ENCODE results near the gene NBEAL2. TPM values are rescaled to one million over a fixed set of nuclear protein-coding genes. Genes with fewer than 3 reads are reported as not detected.

NBEAL2 gene
- polyA plus RNA-seq, 1 donor from 2014 or later, result 6.7 TPM

- Mint-ChIP-seq H3K9me3 (no peaks in the 10 kb centered on the region), H3K4me3 (peak overlapping the region in 2 of 4 donors; percentile 65 to 85), H3K36me3 (peaks cover 4% of the 10 kb centered on the region), H3K27me3 (no peaks in the 10 kb centered on the region), H3K4me1 (peaks cover 49 to 75% (median 65%) of the 10 kb centered on the region in 3 donors), H3K27ac (peak overlapping the region; percentile 23 to 89 (median 76))
Measured at GRCh38 chr3:46966811-46967210, 12.7 kb upstream of the NBEAL2 start.

- H3K9me3 Mint-ChIP-seq, result no peaks in the 10 kb centered on the region
- peak overlapping the region in 3 of 4 donors; percentile 40 to 52 (median 51) for H3K4me3 Mint-ChIP-seq
- no peaks in the 10 kb centered on the region for H3K27me3 Mint-ChIP-seq
Measured at GRCh38 chr3:46968783-46969428, 10.6 kb upstream of the NBEAL2 start.

GRCh38 chr3:46970391-46971091 lies 8.9 kb upstream of the NBEAL2 start:
- Mint-ChIP-seq H3K27ac (peak overlapping the region; percentile 5 to 67 (median 11)), H3K4me3 (peak overlapping the region in 3 of 4 donors; percentile 86 to 94 (median 89)), H3K27me3 (no peaks in the 10 kb centered on the region), H3K36me3 (peaks cover 9% of the 10 kb centered on the region), H3K9me3 (no peaks in the 10 kb centered on the region), H3K4me1 (peaks cover 56 to 83% (median 81%) of the 10 kb centered on the region in 3 donors)

More at GRCh38 chr3:46968783-46969428, 10.6 kb upstream of the NBEAL2 start:
- H3K4me1 Mint-ChIP-seq, result peaks cover 52 to 80% (median 77%) of the 10 kb centered on the region in 3 donors
- H3K36me3 Mint-ChIP-seq, result peaks cover 9% of the 10 kb centered on the region
- peak overlapping the region in 1 of 3 donors; percentile 57 for H3K27ac Mint-ChIP-seq

- no peaks in the 10 kb centered on the region for H3K9me3 Mint-ChIP-seq
- H3K36me3 Mint-ChIP-seq, result peaks cover 9% of the 10 kb centered on the region
- H3K4me1 Mint-ChIP-seq, result peaks cover 50 to 79% (median 76%) of the 10 kb centered on the region in 3 donors
- no peaks in the 10 kb centered on the region for H3K27me3 Mint-ChIP-seq
- H3K27ac Mint-ChIP-seq, result peak overlapping the region; percentile 23 to 91 (median 88)
- H3K4me3 Mint-ChIP-seq, result peak overlapping the region; percentile 22 to 94 (median 88)
Measured at GRCh38 chr3:46971151-46971550, 8.3 kb upstream of the NBEAL2 start.

- no peaks in the 10 kb centered on the region for H3K9me3 Mint-ChIP-seq
- H3K27ac Mint-ChIP-seq, result peak overlapping the region; percentile 23 to 91 (median 88)
- no peaks in the 10 kb centered on the region for H3K27me3 Mint-ChIP-seq
- peaks cover 49 to 75% (median 73%) of the 10 kb centered on the region in 3 donors for H3K4me1 Mint-ChIP-seq
- H3K36me3 Mint-ChIP-seq, result peaks cover 9% of the 10 kb centered on the region
- peak overlapping the region; percentile 22 to 94 (median 88) for H3K4me3 Mint-ChIP-seq
Measured at GRCh38 chr3:46971742-46972141, 7.7 kb upstream of the NBEAL2 start.

GRCh38 chr3:46972396-46972795 lies 7.1 kb upstream of the NBEAL2 start:
- peaks cover 9% of the 10 kb centered on the region for H3K36me3 Mint-ChIP-seq
- no peaks in the 10 kb centered on the region for H3K27me3 Mint-ChIP-seq
- peaks cover 46 to 73% (median 71%) of the 10 kb centered on the region in 3 donors for H3K4me1 Mint-ChIP-seq
- no peaks in the 10 kb centered on the region for H3K9me3 Mint-ChIP-seq
- peak overlapping the region; percentile 59 to 94 (median 88) for H3K4me3 Mint-ChIP-seq
- peak overlapping the region; percentile 23 to 91 (median 88) for H3K27ac Mint-ChIP-seq

GRCh38 chr3:46974421-46975171 lies 4.9 kb upstream of the NBEAL2 start:
- peaks cover 52 to 62% (median 62%) of the 10 kb centered on the region in 3 donors for H3K4me1 Mint-ChIP-seq
- H3K4me3 Mint-ChIP-seq, result peak overlapping the region; percentile 97 to 100 (median 100)
- H3K27ac Mint-ChIP-seq, result peak overlapping the region; percentile 66 to 99 (median 83)
- no peaks in the 10 kb centered on the region for H3K27me3 Mint-ChIP-seq
- no peaks in the 10 kb centered on the region for H3K9me3 Mint-ChIP-seq
- H3K36me3 Mint-ChIP-seq, result peaks cover 7% of the 10 kb centered on the region

GRCh38 chr3:46976326-46977190 lies 2.9 kb upstream of the NBEAL2 start, which contains the start of gene CCDC12:
CCDC12 (minus strand) TSS chr3:46976745; CDS start chr3:46976732, 13 bp downstream.
- H3K27ac Mint-ChIP-seq, result peak within 1 kb of the TSS; percentile 96 to 99 (median 99)
- no peaks in the 10 kb centered on the region for H3K27me3 Mint-ChIP-seq
- H3K36me3 Mint-ChIP-seq, result peaks cover 7% of the 10 kb centered on the region
- H3K4me1 Mint-ChIP-seq, result peaks cover 45 to 52% (median 48%) of the 10 kb centered on the region in 3 donors
- H3K9me3 Mint-ChIP-seq, result no peaks in the 10 kb centered on the region
- peak within 1 kb of the TSS; percentile 97 to 100 (median 100) for H3K4me3 Mint-ChIP-seq

- Mint-ChIP-seq H3K9me3 (no peaks in the 10 kb centered on the region), H3K27me3 (no peaks in the 10 kb centered on the region), H3K4me3 (peak overlapping the region; percentile 82 to 99 (median 90)), H3K27ac (peak overlapping the region in 2 of 3 donors; percentile 96 to 99), H3K36me3 (no peaks in the 10 kb centered on the region), H3K4me1 (peaks cover 41 to 45% (median 43%) of the 10 kb centered on the region in 3 donors)
Measured at GRCh38 chr3:46977811-46978195, 1.7 kb upstream of the NBEAL2 start.

- no peaks in the 10 kb centered on the region for H3K36me3 Mint-ChIP-seq
- H3K9me3 Mint-ChIP-seq, result no peaks in the 10 kb centered on the region
- no peaks in the 10 kb centered on the region for H3K27me3 Mint-ChIP-seq
- peak overlapping the region; percentile 84 to 99 (median 91) for H3K27ac Mint-ChIP-seq
- peak overlapping the region in 3 of 4 donors; percentile 90 to 97 (median 92) for H3K4me3 Mint-ChIP-seq
- H3K4me1 Mint-ChIP-seq, result peaks cover 41 to 44% (median 43%) of the 10 kb centered on the region in 3 donors
Measured at GRCh38 chr3:46978381-46978780, 1.1 kb upstream of the NBEAL2 start.

GRCh38 chr3:46979958-46980497 lies 562 bp downstream of the NBEAL2 start:
- no peaks in the 10 kb centered on the region for H3K36me3 Mint-ChIP-seq
- H3K9me3 Mint-ChIP-seq, result no peaks in the 10 kb centered on the region
- H3K4me3 Mint-ChIP-seq, result peak overlapping the region; percentile 83 to 98 (median 89)
- H3K27ac Mint-ChIP-seq, result peak overlapping the region in 1 of 3 donors; percentile 83
- H3K27me3 Mint-ChIP-seq, result no peaks in the 10 kb centered on the region
- H3K4me1 Mint-ChIP-seq, result peaks cover 32 to 43% (median 37%) of the 10 kb centered on the region in 3 donors

GRCh38 chr3:46981932-46982471 lies 2.5 kb downstream of the NBEAL2 start:
- Mint-ChIP-seq H3K27me3 (no peaks in the 10 kb centered on the region), H3K27ac (peak overlapping the region in 1 of 3 donors; percentile 57), H3K4me1 (peaks cover 40 to 52% (median 43%) of the 10 kb centered on the region in 3 donors), H3K4me3 (peak overlapping the region in 3 of 4 donors; percentile 56 to 98 (median 82)), H3K36me3 (no peaks in the 10 kb centered on the region), H3K9me3 (no peaks in the 10 kb centered on the region)

GRCh38 chr3:46982546-46982945 lies 3.1 kb downstream of the NBEAL2 start:
- H3K36me3 Mint-ChIP-seq, result no peaks in the 10 kb centered on the region
- no peaks in the 10 kb centered on the region for H3K27me3 Mint-ChIP-seq
- peak overlapping the region in 2 of 4 donors; percentile 52 to 54 for H3K4me3 Mint-ChIP-seq
- peak overlapping the region in 1 of 3 donors; percentile 57 for H3K27ac Mint-ChIP-seq
- H3K4me1 Mint-ChIP-seq, result peaks cover 43 to 54% (median 45%) of the 10 kb centered on the region in 3 donors
- H3K9me3 Mint-ChIP-seq, result no peaks in the 10 kb centered on the region
